Camera-type eye (tissue), 1 donor: Measurements from ENCODE around the gene SNX9. TPM values are rescaled to one million over a fixed set of nuclear protein-coding genes. Genes with fewer than 3 reads are reported as not detected.

Experiments used
- total RNA-seq: library from RNA; depleted of rRNA; stranded (reverse); fragments of >200 nt; gene quantifications from one replicate; pipeline ENCODE4 v1.2.3, GENCODE V29; 2014

The SNX9 gene
- 26.4 TPM for total RNA-seq

GRCh38 chr6:157823001-157823527, at the start of gene SNX9:
Gene SNX9 (plus strand): TSS chr6:157823246. CDS start chr6:157823435, 189 bp downstream.

GRCh38 chr6:157981395-157982101, 158.5 kb downstream of the SNX9 start, which contains the start of gene SYNJ2:
Gene SYNJ2 (plus strand): TSS chr6:157981863. CDS start chr6:157981962, 99 bp downstream.

Other genes starting within 250 kb of the SNX9 start
- gene SYNJ2, start 158.6 kb downstream of the SNX9 start, total RNA-seq, result 9.3 TPM